HG02938 (cell line): ENCODE measurements around the gene PXK.
"Not testable (repeated sequence)": the region's sequence is repeated elsewhere in the genome, so short reads cannot be mapped to it uniquely, and the experiment has no call there.

Experiments
- ATAC-seq: cut with Tn5 transposase; IDR thresholded peaks from one replicate; pipeline ENCODE4 v1.9.1; 2021; ENCODE audit warnings: mild to moderate bottlenecking, moderate library complexity; ENCODE audit not compliant: unreplicated experiment

PXK gene

GRCh38 chr3:58323529-58324390, 8.9 kb upstream of the PXK start:
- no peak for ATAC-seq

DNA sequence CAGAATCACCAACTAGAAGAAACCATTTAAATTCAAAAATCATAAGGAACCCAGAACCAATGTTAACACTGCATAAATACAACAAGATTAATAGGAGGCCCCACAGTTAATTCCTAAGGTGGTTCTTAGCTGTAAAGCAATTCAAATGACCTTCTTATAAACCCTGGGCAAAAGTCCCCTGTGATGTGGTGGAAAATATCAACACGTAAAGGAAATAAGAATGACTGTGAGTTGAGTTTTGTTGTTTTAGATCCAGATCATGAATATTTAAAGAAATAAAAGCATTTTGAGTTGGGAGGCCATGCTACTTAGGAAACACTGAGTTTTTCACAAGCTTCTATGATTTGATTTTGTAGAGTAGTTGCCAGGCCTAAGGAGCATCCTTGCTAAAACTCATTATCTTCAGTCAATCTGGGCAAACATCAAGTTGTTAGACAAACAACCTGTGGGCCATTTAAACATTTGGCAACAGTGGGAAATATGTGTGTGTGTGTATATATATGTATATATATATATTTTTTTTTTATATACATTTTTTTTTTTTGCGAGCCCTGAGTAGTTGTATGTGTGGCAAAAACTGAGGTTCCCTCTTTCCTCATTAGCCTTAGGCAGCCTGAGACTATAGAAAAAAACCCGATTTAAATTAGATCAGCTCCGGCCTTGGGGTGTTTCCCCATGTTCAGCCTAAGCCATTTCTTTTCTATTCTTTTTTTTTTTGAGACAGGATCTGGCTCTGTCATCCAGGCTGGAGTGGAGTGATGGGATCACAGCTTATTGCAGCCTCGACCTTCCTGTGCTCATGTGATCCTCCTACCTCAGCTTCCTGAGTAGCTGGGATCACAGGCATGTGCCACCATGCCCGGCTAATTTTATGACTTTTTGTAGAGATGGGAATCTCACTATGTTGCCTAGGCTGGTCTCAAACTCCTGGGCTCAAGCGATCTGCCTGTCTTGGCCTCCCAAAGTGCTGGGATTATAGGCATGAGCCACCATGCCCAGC, 8.0 kb upstream of the PXK start:
- ATAC-seq: no peak

DNA sequence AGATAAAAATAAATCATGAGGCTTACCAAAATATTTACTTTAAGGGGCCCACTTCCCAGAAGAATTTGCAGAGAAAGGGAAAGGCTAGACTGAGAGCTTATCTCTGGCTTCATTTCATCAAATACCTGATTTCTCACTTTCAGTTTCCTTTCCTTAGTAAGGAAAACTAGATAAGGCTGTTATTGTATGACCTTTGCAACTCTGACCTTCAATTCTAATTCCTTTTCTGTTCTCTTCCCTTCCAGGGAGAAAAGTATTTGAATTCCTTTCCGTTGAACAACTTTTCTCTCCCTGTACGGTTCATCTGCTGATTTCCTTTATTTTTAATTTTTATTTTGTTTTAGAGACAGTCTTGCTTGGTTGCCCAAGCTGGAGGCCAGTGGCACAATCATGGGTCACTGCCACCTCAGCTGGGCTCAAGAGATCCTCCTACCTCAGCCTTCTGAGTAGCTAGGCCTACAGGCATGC, 7.1 kb upstream of the PXK start:
- no peak for ATAC-seq

DNA sequence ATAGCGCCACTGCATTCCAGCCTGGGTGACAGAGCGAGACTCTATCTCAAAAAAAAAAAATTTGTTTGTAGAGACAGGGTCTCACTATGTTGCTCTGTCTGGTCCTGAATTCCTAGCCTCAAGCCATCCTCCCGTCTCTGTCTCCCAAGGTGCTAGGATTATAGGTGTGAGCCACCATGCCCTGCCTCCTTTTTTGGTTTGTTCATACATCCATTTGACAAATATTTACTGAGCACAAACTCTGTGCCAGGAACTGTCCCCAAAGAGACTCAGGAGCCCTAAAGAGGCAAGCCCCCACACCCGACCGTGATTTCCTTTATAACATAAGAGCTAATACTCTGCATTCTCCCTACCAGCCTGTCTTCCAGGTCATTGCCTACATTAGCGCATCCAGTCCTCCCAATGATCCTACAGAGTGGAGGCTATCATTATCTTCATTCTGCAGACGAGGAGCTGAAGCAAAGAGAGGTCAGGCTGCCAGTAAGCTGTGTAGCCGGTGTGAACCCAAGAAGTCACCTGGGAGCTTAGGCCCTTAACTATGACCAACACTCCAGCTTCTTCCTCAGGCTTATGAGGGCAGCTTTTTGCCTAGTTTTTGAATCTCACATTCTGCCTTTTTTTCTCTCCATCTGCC, 6.3 kb upstream of the PXK start:
- ATAC-seq: no peak

DNA sequence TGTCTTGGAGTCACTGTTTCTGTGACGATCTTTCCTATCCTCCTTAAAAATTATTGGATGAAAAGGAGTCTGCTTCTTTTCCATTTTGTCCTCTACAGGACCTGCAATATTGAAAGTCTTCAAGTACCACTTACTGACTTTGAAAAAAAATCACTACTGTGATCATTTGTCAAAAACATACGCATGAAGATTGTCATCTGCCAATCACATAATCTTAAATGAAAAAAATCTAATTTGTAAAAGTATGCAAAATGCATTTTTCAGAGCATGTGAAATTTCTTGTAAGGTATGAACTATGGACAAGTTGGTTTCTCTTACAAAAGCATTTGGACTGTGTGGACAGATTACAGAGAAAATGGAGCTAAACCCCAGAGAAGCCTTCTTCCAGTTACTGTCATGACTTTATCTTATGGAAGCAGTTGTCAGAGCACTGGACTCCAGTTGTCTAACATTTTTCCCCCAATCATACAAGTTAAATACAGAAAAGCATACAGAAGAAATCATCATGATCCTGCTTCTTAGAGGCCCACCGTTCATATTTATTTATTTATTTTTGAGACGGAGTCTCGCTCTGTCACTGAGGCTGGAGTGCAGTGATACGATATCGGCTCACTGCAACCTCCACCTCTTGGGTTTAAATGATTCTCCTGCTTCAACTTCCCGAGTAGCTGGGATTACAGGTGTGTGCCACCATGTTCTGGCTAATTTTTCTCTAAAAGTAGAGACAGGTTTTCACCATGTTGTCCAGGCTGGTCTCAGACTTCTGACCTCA, 3.4 kb upstream of the PXK start:
- no peak for ATAC-seq

DNA sequence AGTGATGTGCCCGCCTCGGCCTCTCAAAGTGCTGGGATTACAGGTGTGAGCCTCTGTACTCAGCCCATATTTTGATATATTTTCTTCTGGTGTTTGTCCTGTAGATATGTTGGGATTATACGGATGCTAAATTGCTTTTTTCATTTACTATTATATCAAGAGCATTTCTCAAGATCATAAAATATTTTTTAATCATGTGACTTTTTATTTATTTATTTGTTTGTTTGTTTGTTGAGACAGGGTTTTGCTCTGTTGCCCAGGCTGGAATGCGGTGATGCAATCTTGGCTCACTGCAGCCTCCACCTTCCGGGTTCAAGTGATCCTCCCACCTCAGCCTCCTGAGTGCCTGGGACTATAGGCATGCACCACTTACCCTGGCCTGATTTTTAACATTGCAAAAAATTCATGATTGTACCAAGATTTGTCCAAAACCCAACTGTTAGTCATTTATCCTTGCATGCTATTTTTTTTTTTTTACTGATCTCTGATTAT, 2.7 kb upstream of the PXK start:
- ATAC-seq: no peak

DNA sequence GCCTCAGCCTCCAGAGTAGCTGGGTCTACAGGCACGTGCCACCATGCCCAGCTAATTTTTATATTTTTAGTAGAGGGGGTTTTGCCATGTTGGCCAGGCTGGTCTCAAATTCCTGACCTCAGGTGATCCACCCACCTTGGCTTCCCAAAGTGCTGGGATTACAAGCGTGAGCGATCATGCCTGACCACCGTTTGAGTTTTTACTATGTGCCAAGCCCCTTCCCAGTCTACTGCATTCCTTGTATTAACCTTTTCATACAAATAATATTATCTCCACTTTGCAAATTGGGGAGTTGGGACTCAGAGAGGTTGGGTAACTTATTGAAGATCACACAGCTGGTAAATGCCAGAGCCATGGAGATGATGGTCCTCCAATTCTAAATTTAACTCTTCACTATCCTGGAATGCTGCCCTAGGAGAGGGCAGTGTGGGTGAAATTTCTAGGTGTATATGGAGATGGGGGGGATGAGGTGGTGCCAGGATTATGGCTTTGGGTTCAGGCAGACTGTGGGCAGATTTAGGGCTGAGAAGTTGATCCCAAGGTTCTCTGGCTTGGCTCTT, 1.0 kb upstream of the PXK start:
- ATAC-seq: no peak

DNA sequence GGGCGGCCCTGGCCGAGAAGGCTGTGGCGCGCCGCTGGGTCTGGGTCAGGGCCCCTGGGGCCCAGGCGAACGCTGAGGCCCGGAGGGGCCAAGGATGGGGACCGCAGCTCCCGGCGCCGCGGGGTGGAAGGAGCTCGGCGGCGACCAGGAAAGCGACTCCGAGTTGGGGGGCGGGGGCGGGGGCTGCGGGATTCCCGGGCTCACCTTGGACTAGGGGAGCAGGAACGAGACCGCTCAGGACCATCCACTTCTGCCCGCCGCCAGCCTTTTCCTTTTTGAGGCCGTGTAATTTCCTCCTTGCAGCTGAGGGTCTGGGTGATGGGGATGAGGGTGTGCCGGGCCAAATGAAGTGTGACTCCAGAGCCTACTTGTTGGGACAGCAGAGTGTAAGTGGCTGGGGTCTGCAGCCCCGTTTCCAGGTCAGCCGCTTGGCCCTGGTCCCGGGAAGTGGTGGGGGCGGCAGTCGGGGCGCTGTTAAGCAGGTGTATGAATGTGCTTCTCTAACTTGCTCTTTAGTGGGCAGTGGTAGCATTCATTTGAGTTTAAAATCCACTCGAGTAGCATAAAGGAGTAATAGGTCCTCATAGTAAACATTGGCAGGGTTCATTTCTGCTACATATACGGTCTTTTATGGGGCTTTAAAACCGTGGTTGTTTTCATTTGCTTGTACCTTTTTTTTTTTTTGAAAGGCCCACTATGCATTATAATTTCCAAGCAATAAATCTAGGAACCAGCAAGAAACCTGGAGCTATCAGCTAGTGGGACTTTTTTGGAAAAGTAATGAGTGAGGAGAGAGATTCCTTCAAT, 717 bp downstream of the PXK start:
- ATAC-seq: peak; percentile 26

DNA sequence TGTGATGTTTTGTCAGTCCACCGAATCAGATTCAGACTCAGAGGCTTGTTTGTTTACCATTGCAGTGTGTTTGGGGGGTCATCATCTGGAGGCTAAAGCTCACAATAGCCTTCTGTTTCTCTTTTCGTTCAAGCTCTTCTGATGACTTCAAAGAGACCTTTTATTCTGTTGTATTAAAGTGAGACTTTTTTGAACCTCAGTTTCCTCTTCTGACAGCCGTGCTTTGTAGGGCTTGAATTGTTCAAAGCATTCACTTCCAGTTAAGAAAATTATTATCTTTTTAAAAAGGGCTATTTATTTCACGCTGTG, 1.3 kb downstream of the PXK start:
- ATAC-seq: no peak

DNA sequence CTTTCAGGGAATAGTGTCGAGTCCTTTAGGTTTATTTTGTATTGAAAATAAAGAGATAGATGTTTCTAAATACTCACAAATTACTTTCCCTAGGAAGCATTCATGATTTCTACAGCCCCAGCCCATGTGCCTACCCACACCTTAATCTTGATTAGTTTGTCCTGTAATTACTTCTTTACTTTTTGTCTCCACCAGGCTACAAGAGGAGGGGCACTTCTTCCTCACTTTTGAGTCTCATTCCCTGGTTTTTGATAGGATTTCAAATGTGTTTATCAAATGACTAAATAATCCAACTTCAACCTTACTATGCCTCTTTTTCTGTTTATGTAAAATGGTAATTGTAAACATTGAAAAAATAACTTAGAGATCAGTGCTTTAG, 1.8 kb downstream of the PXK start:
- no peak for ATAC-seq

GRCh38 chr3:58335652-58335947, 2.9 kb downstream of the PXK start:
- ATAC-seq: no peak

- no peak for ATAC-seq
Measured at GRCh38 chr3:58336135-58336882, 3.6 kb downstream of the PXK start.

GRCh38 chr3:58337190-58337589, 4.5 kb downstream of the PXK start:
- ATAC-seq: no peak

DNA sequence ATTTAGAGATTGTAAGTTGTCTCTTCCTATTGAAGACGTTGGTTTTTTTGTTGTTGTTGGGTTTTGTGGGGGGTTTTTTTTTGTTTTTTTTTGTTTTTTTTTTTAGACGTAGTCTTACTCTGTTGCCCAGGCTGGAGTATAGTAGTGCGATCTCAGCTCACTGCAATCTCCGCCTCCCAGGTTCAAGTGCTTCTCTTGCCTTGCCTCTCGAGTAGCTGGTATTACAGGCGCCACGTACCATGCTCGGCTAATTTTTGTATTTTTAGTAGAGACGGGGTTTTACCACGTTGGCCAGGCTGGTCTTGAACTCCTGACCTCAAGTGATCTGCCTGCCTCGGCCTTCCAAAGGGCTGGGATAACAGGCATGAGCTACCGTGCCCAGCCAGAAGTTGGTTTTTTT, 6.5 kb downstream of the PXK start:
- not testable (repeated sequence) for ATAC-seq

GRCh38 chr3:58340594-58341244, 8.0 kb downstream of the PXK start:
- no peak for ATAC-seq

DNA sequence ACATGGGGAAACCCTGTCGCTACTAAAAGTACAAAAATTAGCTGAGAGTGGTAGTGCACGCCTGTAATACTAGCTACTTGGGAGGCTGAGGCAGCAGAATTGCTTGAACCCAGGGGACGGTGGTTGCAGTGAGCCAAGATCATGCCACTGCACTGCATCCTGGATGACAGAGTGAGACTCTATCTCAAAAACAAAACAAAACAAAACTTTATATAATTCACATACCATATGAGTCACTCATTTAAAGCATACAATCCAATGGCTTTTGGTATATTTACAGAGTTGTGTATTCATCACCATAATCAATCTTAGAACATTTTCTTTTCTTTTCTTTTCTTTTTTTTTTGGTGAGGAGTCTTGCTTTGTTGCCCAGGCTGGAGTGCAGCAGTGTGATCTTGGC, 8.7 kb downstream of the PXK start:
- no peak for ATAC-seq

- ATAC-seq: no peak
Measured at GRCh38 chr3:58342676-58343075, 10.0 kb downstream of the PXK start.

DNA sequence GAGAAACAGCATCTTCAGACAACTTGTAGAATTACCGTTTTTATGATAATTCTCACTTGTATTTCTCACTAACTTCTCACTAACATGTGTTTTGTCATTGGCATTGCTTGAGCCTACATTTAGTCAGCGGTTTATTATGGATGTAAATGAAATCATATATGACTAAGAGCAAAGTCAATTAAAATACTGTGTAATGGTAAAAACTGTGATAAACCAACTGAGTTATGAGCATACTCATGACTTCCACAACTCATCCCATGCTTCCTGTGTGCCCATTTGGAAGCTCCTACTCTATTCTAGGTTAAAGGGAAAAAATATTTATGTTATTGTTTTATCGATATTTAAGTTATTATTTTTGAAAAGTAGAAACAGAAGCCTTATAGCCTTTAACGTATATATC, 12.8 kb downstream of the PXK start:
- ATAC-seq: no peak
